Uterus (tissue), 4 donors: Measurements from ENCODE around the gene LRRC3B. TPM values are rescaled to one million over a fixed set of nuclear protein-coding genes. Genes with fewer than 3 reads are reported as not detected.

Experiments used
- DNase-seq, 2 donors: peaks; one replicate each; pipeline ENCODE4 v3.0.0-alpha.2; 2019 to 2020
- H3K27ac ChIP-seq, 2 donors: fragments of 200-600 bp; sonication (generic); 1 replicate in 1 of 2; 2 replicates in 1 of 2; pipeline ENCODE4 v1.5.1; 2016 to 2018
- H3K27me3 ChIP-seq, 2 donors: fragments of 200-600 bp; sonication (generic); one replicate each; pipeline ENCODE4 v1.5.1; 2018 to 2019; ENCODE audit warnings: control low read depth in 1 of 2
- H3K36me3 ChIP-seq, 2 donors: fragments of 200-600 bp; sonication (generic); one replicate each; pipeline ENCODE4 v1.5.1; 2019; ENCODE audit warnings: control low read depth in 1 of 2
- H3K4me1 ChIP-seq, 2 donors: fragments of 200-600 bp; sonication (generic); one replicate each; pipeline ENCODE4 v1.5.1; 2018 to 2019; ENCODE audit warnings: control low read depth in 1 of 2
- H3K4me3 ChIP-seq, 2 donors: fragments of 200-600 bp; sonication (generic); 1 replicate in 1 of 2; 2 replicates in 1 of 2; pipeline ENCODE4 v1.5.1; 2018 to 2019; ENCODE audit warnings: mild to moderate bottlenecking in 1 of 2
- H3K9me3 ChIP-seq, 2 donors: fragments of 200-600 bp; sonication (generic); one replicate each; pipeline ENCODE4 v1.5.1; 2019; ENCODE audit warnings: control low read depth in 1 of 2
- CTCF ChIP-seq, 4 experiments: fragments of 200-600 bp in 2 of 4; fragments of 450-650 bp in 2 of 4; sonication (generic) in 2 of 4; IDR thresholded peaks; one replicate each; pipeline ENCODE4 v1.5.1; 2016 to 2019; ENCODE audit warnings: antibody characterized with exemption in 4 of 4, mild to moderate bottlenecking in 2 of 4, moderate library complexity in 1 of 4
- POLR2A ChIP-seq, 2 donors: fragments of 450-650 bp; IDR thresholded peaks; one replicate each; pipeline ENCODE4 v1.6.1; 2016; ENCODE audit warnings: antibody characterized with exemption in 2 of 2, mild to moderate bottlenecking in 1 of 2, moderate library complexity in 1 of 2
- intact Hi-C: fragments of 100-400 bp; cut with DNase I; formaldehyde crosslinking; loops from one replicate; pipeline ENCODE4 v1.15.1; 2023; ENCODE audit warnings: low total_unique reads
- total RNA-seq, 4 donors: library from RNA; depleted of rRNA in 3 of 4; stranded (reverse); fragments of >200 nt in 3 of 4; gene quantifications; one replicate each; pipeline versions ENCODE4 v1.1.0 to v1.2.4, GENCODE V29; 2014 to 2023
- donor health status: DM: yes; HTN: yes; CAD: no.

Gene LRRC3B
- total RNA-seq, 4 donors from 2014 or later = 0.26 to 14.0 (median 1.3) TPM; not detected in 1

- intact Hi-C loops = no loop called here
- no peaks in the 10 kb centered on the region for H3K9me3 ChIP-seq
- no peak overlapping the region for H3K4me3 ChIP-seq
- peaks cover 0 to 5% of the 10 kb centered on the region in 2 donors for H3K27me3 ChIP-seq
- no peak for TF ChIP-seq POLR2A (IDR thresholded peaks at IDR 0.05)
- no peak for TF ChIP-seq CTCF (IDR thresholded peaks at IDR 0.05)
- no peak overlapping the region for H3K27ac ChIP-seq
- H3K4me1 ChIP-seq = no peaks in the 10 kb centered on the region
- no peaks in the 10 kb centered on the region for H3K36me3 ChIP-seq
- no peak for DNase-seq
Observed at GRCh38 chr3:26614006-26614685, 8.4 kb upstream of the LRRC3B start.

GRCh38 chr3:26621176-26621575 is 1.4 kb upstream of the LRRC3B start:
- no peaks in the 10 kb centered on the region for H3K9me3 ChIP-seq
- H3K4me3 ChIP-seq = no peak overlapping the region
- TF ChIP-seq CTCF (IDR thresholded peaks at IDR 0.05) (no peak), POLR2A (IDR thresholded peaks at IDR 0.05) (no peak)
- H3K36me3 ChIP-seq = no peaks in the 10 kb centered on the region
- no peak for DNase-seq
- H3K27ac ChIP-seq = no peak overlapping the region
- H3K27me3 ChIP-seq = peaks cover 0 to 11% of the 10 kb centered on the region in 2 donors
- intact Hi-C loops = no loop called here
- H3K4me1 ChIP-seq = peaks cover 0 to 3% of the 10 kb centered on the region in 2 donors

GRCh38 chr3:26621906-26622620 is 509 bp upstream of the LRRC3B start:
- TF ChIP-seq CTCF (IDR thresholded peaks at IDR 0.05) (no peak), POLR2A (IDR thresholded peaks at IDR 0.05) (no peak)
- no peak for DNase-seq
- Histone ChIP-seq H3K4me1 (peaks cover 0 to 3% of the 10 kb centered on the region in 2 donors), H3K27me3 (peaks cover 0 to 11% of the 10 kb centered on the region in 2 donors), H3K27ac (no peak overlapping the region), H3K4me3 (peak overlapping the region in 1 of 2 donors; percentile 18), H3K9me3 (no peaks in the 10 kb centered on the region), H3K36me3 (no peaks in the 10 kb centered on the region)
- intact Hi-C loops = no loop called here

- H3K9me3 ChIP-seq = no peaks in the 10 kb centered on the region
- no peak overlapping the region for H3K27ac ChIP-seq
- H3K4me3 ChIP-seq = no peak overlapping the region
- peaks cover 0 to 3% of the 10 kb centered on the region in 2 donors for H3K4me1 ChIP-seq
- intact Hi-C loops = no loop called here
- peaks cover 0 to 11% of the 10 kb centered on the region in 2 donors for H3K27me3 ChIP-seq
- TF ChIP-seq POLR2A (IDR thresholded peaks at IDR 0.05) (no peak), CTCF (IDR thresholded peaks at IDR 0.05) (no peak)
- no peaks in the 10 kb centered on the region for H3K36me3 ChIP-seq
- no peak for DNase-seq
Observed at GRCh38 chr3:26623419-26624208, 1.0 kb downstream of the LRRC3B start.
